Neural progenitor cell (in vitro differentiated cells): Measurements from ENCODE around the gene GPR31.

Experiments used
- CTCF ChIP-seq: fragments of 200-600 bp; sonication (generic); IDR thresholded peaks from 2 replicates; pipeline ENCODE4 v1.5.1; 2017; ENCODE audit warnings: antibody characterized with exemption, mild to moderate bottlenecking
- EZH2 ChIP-seq: fragments of 200-600 bp; sonication (generic); IDR thresholded peaks from 2 replicates; pipeline ENCODE4 v1.6.1; 2017; ENCODE audit warnings: antibody characterized with exemption, mild to moderate bottlenecking, moderate library complexity

GRCh38 chr6:167115054-167115453, 42.7 kb downstream of the GPR31 start:
- no peak for TF ChIP-seq EZH2
- peak; percentile 38 for TF ChIP-seq CTCF
